Naive B cell (primary cell): ENCODE measurements around the gene RDH5. TPM values are rescaled to one million over a fixed set of nuclear protein-coding genes. Genes with fewer than 3 reads are reported as not detected.

Experiments used
- ATAC-seq, 2 donors: fragments of 150-1000 bp; cut with Tn5 transposase; 2 replicates each; pipeline ENCODE4 v1.10.0; 2021; ENCODE audit warnings: low read depth in 2 of 2, mild to moderate bottlenecking in 2 of 2, moderate library complexity in 2 of 2
- DNase-seq: peaks from one replicate; pipeline ENCODE4 v3.0.0; 2022
- H3K27ac Mint-ChIP-seq, 6 donors: one replicate each; pipeline ENCODE4 v1.8.0; 2020 to 2022; ENCODE audit warnings: mild to moderate bottlenecking in 6 of 6, mixed read lengths in 6 of 6, moderate library complexity in 5 of 6, inconsistent platforms in 2 of 6
- H3K27me3 Mint-ChIP-seq, 3 donors: one replicate each; pipeline ENCODE4 v1.8.0; 2021 to 2022; ENCODE audit warnings: mixed read lengths in 3 of 3, mild to moderate bottlenecking in 1 of 3
- H3K36me3 Mint-ChIP-seq, 2 donors: one replicate each; pipeline ENCODE4 v1.8.0; 2020 to 2022; ENCODE audit warnings: mixed read lengths in 2 of 2, inconsistent platforms in 1 of 2, mild to moderate bottlenecking in 1 of 2
- H3K4me1 Mint-ChIP-seq, 3 donors: one replicate each; pipeline ENCODE4 v1.8.0; 2020 to 2022; ENCODE audit warnings: mixed read lengths in 3 of 3, inconsistent platforms in 1 of 3, mild to moderate bottlenecking in 1 of 3, moderate library complexity in 1 of 3
- H3K4me3 Mint-ChIP-seq, 8 donors: one replicate each; pipeline ENCODE4 v1.8.0; 2020 to 2022; ENCODE audit warnings: mild to moderate bottlenecking in 8 of 8, mixed read lengths in 8 of 8, moderate library complexity in 8 of 8, inconsistent platforms in 2 of 8
- H3K9me3 Mint-ChIP-seq, 7 donors: one replicate each; pipeline ENCODE4 v1.8.0; 2020 to 2022; ENCODE audit warnings: mixed read lengths in 7 of 7, mild to moderate bottlenecking in 5 of 7, inconsistent platforms in 2 of 7, moderate library complexity in 1 of 7
- polyA plus RNA-seq, 6 donors: library from polyadenylated mRNA; unstranded; fragments of 300-500 nt; fragmentation: Illumina TruSeq; gene quantifications; one replicate each; pipeline ENCODE4 v1.2.3, GENCODE V29; 2021; ENCODE audit warnings: low read depth in 6 of 6

The RDH5 gene
- polyA plus RNA-seq, 6 donors from 2014 or later: 0.61 to 3.1 (median 1.3) TPM; not detected in 1

DNA sequence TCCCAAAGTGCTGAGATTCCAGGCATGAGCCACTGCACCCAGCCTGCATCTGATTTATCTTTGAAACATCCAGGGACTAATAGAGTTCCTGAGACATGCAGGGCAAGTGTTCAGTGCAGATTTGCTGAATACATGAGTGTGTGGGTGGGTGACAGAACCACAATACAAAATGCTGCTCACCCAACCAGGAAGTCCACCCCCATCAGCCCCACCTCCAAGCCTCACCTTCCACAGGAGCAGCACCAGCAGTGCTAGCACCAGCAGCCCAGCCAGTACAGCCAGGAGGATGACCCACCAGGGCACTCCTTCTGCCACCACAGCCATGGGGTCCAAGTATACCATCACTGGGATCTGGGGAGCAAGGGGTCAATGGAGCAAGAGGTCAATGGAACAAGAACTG, 32.4 kb upstream of the RDH5 start:
- Mint-ChIP-seq H3K4me1 (peaks cover 12 to 35% (median 21%) of the 10 kb centered on the region in 3 donors), H3K4me3 (peak overlapping the region in 1 of 8 donors; percentile 29), H3K36me3 (no peaks in the 10 kb centered on the region), H3K9me3 (no peaks in the 10 kb centered on the region), H3K27me3 (no peaks in the 10 kb centered on the region), H3K27ac (peak overlapping the region in 3 of 6 donors; percentile 4 to 80 (median 26))
- ATAC-seq: no peak
- no peak for DNase-seq

DNA sequence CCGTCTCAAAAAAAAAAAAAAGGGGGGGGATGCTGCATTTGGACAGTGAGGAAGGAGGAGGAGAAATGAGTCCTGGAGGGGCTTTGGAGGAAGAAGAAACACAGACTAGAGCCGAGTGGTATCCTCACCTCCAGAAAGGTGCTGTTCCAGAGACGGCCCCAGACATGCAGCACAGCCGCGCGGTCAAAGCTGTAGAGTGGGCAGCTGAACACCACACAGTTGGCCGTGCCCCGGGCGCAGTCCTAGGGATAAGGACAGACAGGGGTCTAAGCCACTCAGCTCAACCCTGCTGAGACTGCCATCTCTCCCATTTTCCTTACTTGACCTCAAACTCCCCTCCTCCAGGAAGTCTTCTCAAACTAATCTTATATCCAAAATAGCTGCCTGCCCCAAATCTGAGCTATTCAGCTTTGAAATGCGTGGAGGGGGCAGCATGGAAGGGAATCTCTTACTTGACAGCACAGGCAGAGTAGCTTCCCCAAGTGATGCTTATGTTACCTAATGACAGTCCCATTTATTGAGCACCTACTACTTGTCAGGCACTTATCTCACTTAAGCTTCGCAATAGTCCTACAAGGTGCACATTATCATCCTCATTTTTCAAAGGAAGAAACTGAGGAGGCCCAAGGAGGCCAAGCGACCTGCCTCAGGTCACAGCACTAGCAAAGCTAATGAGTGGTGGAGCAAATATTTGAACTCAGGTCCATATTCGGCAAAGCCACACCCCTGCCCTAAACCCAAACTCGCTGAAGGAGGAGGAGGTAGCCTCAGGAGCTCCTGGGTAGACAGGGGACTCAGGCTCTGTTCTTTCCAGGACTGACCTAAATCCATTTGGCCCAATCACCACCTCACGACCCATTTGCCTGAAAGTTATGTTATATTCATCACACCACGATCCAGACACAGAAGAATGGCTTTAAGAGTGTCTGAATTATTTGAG, 31.2 kb upstream of the RDH5 start:
- no peaks in the 10 kb centered on the region for H3K36me3 Mint-ChIP-seq
- no peaks in the 10 kb centered on the region for H3K9me3 Mint-ChIP-seq
- peak overlapping the region in 1 of 6 donors; percentile 6 for H3K27ac Mint-ChIP-seq
- no peaks in the 10 kb centered on the region for H3K27me3 Mint-ChIP-seq
- peaks cover 9 to 29% (median 16%) of the 10 kb centered on the region in 3 donors for H3K4me1 Mint-ChIP-seq
- no peak for DNase-seq
- H3K4me3 Mint-ChIP-seq: no peak overlapping the region
- no peak for ATAC-seq

DNA sequence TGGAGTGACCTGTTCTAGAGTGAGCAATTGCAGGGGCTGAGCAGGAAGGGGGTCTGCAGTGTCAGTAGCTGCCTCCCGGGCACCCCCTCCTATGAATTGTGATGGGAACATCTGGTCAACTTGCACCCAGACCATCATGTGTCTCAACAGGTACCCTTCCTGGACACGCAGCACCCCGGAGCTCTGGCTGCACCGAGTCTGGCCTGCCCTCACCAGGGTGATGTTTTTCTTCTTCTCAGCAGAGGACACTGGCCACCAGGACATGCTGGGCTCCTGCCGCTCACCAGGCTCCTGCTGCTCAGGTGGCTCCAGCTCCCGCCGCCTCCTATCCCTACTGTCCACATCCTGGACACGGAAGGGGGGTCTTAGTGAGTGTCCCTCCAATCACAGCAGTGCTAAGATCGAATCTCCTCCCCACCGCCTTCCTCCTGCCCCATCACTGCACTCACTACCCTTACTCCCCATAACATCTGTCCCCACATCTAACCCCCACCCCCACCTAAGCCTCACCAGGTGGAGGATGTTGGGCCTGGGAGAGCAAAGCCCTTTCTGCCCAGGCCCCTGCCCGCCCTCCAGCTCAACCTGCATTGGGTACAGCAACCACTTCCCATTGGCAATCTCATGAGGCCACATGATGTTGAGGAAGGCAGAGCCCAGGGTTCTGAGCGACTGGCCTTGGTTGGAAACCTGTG, 27.4 kb upstream of the RDH5 start:
- Mint-ChIP-seq H3K4me1 (peaks cover 0 to 4% (median 2%) of the 10 kb centered on the region in 3 donors), H3K27ac (peak overlapping the region in 1 of 6 donors; percentile 53), H3K9me3 (no peaks in the 10 kb centered on the region), H3K4me3 (no peak overlapping the region), H3K27me3 (peaks cover 0 to 26% (median 12%) of the 10 kb centered on the region in 3 donors), H3K36me3 (no peaks in the 10 kb centered on the region)
- DNase-seq (no peak), ATAC-seq (no peak)

DNA sequence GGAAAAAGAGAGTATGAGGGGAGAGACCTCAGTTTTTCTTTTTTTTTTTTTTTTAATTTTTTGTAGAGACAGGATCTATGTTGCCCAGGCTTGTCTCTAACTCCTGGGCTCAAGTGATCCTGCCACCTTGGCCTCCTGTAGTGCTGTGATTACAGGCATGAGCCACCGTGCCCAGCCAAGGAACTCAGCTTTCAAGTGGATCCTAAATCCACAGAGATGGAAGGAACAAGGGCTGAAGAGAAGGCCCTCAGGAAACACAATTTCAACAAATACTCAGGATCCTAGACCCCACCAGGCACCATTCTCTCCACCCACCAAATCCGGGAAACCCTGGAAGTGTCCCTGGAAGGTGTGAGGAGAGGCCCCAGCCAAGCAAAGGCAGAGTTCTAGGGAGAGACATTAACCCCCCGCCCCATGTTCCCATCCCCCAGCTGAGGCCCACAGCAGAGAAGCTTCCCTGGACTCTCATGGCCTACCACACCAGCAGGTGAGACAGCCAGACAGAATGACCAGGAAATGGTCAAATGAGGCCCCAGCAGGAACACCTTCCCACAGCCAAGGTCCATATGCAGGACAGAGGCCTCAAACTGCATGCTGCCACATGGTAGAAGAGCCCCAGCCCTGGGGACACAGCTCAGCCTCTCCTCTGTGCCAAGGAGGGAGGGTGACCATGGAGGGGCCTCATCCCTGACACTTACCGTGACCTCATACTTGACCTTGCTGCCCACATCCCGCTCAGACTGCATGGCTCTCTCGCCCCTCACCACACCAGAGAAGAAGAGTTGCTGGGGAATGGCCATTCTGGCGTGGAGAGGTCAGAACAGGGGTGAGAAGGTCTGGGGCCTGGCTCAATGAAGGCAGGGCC, 26.6 kb upstream of the RDH5 start:
- H3K9me3 Mint-ChIP-seq: no peaks in the 10 kb centered on the region
- no peak for DNase-seq
- H3K27me3 Mint-ChIP-seq: peaks cover 0 to 29% (median 12%) of the 10 kb centered on the region in 3 donors
- no peaks in the 10 kb centered on the region for H3K36me3 Mint-ChIP-seq
- peaks cover 0 to 4% (median 0%) of the 10 kb centered on the region in 3 donors for H3K4me1 Mint-ChIP-seq
- ATAC-seq: no peak
- H3K27ac Mint-ChIP-seq: peak overlapping the region in 3 of 6 donors; percentile 45 to 86 (median 53)
- peak overlapping the region in 1 of 8 donors; percentile 35 for H3K4me3 Mint-ChIP-seq

DNA sequence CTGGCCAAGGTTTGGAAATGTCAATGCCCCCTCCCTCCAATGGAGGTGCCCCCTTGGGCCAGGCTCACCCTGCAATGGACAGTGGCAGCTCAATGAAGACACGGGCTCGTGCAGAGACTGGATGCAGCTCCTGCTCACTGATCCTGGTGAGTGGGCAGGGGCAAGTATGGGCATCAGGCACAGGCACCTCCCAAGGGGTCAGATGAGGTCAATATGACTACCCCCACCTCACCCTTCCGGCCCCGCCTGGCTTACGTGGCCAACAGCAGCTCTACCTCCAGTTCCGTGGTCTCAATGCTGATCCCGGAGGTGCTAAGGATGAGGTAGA, 26.0 kb upstream of the RDH5 start:
- H3K4me3 Mint-ChIP-seq: peak overlapping the region in 1 of 8 donors; percentile 35
- no peaks in the 10 kb centered on the region for H3K9me3 Mint-ChIP-seq
- H3K36me3 Mint-ChIP-seq: no peaks in the 10 kb centered on the region
- H3K27me3 Mint-ChIP-seq: peaks cover 0 to 29% (median 12%) of the 10 kb centered on the region in 3 donors
- ATAC-seq (no peak), DNase-seq (no peak)
- H3K4me1 Mint-ChIP-seq: peaks cover 0 to 4% (median 0%) of the 10 kb centered on the region in 3 donors
- peak overlapping the region in 1 of 6 donors; percentile 45 for H3K27ac Mint-ChIP-seq

DNA sequence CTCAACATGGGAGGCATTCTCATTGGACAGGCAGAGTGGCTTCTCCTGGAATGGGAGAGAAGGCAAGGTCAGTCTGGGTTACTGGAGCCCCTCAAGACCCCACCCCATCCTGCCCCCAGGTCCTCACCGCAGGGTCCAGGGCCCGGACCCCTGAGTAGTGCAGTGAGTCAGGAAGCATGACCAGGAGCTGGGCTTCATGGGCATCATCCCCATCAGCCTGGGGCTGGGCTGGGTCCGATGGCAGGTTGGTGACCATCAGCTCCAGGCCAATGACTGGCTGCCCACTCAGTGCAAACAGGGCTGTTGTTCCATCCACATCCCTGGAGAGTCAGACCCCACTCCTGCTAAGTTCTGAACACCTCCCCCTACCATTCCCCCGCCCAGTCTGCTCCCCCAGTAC, 25.5 kb upstream of the RDH5 start:
- H3K4me1 Mint-ChIP-seq: peaks cover 0 to 4% (median 0%) of the 10 kb centered on the region in 3 donors
- H3K27me3 Mint-ChIP-seq: peaks cover 0 to 30% (median 12%) of the 10 kb centered on the region in 3 donors
- H3K27ac Mint-ChIP-seq: no peak overlapping the region
- DNase-seq (no peak), ATAC-seq (no peak)
- no peaks in the 10 kb centered on the region for H3K9me3 Mint-ChIP-seq
- H3K4me3 Mint-ChIP-seq: no peak overlapping the region
- no peaks in the 10 kb centered on the region for H3K36me3 Mint-ChIP-seq

DNA sequence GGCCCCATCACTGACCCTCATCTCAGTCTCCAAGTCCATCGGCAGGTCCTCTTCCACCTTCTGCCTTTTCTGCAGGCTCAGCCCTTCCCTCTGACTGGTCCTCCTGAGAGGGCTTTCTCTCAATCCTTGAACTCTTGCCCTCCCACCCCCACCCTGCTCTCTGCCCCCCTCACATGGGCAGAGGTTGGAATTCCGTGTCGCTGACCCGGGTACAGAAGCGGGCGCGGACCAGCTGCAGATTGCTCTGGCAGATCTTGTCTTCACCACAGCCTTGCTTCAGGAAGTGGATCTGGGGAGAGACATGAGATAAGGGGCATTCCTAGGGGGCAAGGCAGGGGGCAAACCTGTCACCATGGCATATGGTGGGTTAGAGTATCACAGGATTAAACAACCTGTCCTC, 24.8 kb upstream of the RDH5 start:
- DNase-seq (no peak), ATAC-seq (no peak)
- H3K27ac Mint-ChIP-seq: peak overlapping the region in 1 of 6 donors; percentile 76
- no peaks in the 10 kb centered on the region for H3K9me3 Mint-ChIP-seq
- H3K4me1 Mint-ChIP-seq: peaks cover 0 to 4% (median 0%) of the 10 kb centered on the region in 3 donors
- H3K27me3 Mint-ChIP-seq: peaks cover 0 to 36% (median 12%) of the 10 kb centered on the region in 3 donors
- no peaks in the 10 kb centered on the region for H3K36me3 Mint-ChIP-seq
- H3K4me3 Mint-ChIP-seq: no peak overlapping the region

DNA sequence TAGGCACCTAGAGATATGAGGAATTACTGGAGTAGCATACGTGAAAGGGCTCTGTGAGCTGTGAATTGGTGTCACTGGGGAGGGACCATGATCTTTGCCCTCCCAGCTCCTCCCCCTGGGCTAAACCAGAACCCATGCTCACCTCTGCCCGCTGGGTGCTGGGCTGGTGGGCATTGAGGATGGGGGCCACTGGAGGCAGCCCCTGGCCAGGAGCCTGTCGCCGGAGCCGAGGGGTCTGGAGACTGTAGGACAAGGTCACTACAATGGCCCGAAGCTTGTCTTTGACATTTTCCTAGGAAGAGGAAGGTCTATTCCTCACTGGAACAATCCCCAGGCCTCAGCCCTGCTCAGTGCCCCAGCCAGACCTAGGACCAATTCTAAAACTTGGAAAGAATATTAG, 24.1 kb upstream of the RDH5 start:
- ATAC-seq (no peak), DNase-seq (no peak)
- H3K4me1 Mint-ChIP-seq: peaks cover 0 to 4% (median 0%) of the 10 kb centered on the region in 3 donors
- H3K9me3 Mint-ChIP-seq: no peaks in the 10 kb centered on the region
- peaks cover 0 to 36% (median 12%) of the 10 kb centered on the region in 3 donors for H3K27me3 Mint-ChIP-seq
- no peak overlapping the region for H3K27ac Mint-ChIP-seq
- no peaks in the 10 kb centered on the region for H3K36me3 Mint-ChIP-seq
- no peak overlapping the region for H3K4me3 Mint-ChIP-seq

DNA sequence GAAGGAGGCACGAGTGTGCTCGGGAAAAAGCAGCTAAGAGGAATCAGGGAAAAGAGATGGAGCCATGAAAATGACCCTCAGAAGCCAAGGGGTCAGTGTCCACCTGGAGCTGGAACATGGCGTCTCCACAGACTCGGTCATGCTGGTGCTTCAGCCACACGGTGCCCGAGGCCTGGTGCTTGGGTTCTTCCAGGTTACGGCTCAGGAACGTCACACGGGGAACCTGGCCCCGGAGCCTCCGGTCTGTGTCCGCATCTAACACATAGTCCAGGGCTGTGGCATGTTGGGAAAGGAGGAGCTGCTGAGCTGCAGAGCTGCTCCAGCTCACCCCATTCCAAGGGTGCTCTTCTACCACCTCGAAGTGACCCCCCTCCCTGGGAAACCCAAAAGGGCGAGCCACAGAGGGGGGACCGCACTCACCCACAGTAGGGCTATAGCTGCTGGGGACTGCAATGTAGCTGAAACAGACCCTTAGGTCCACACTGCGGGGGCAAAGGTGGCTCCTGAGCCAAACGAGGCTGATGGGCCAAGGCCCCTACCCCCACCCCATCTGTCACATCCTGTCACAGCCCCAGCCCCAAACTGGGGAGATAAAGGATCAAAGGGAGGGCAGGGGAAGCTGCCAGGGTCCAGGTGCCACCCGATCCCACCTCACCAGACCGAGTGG, 23.3 kb upstream of the RDH5 start:
- peaks cover 0 to 36% (median 12%) of the 10 kb centered on the region in 3 donors for H3K27me3 Mint-ChIP-seq
- ATAC-seq: no peak
- DNase-seq: no peak
- no peak overlapping the region for H3K4me3 Mint-ChIP-seq
- peaks cover 0 to 4% (median 0%) of the 10 kb centered on the region in 3 donors for H3K4me1 Mint-ChIP-seq
- H3K36me3 Mint-ChIP-seq: no peaks in the 10 kb centered on the region
- H3K27ac Mint-ChIP-seq: no peak overlapping the region
- no peaks in the 10 kb centered on the region for H3K9me3 Mint-ChIP-seq

DNA sequence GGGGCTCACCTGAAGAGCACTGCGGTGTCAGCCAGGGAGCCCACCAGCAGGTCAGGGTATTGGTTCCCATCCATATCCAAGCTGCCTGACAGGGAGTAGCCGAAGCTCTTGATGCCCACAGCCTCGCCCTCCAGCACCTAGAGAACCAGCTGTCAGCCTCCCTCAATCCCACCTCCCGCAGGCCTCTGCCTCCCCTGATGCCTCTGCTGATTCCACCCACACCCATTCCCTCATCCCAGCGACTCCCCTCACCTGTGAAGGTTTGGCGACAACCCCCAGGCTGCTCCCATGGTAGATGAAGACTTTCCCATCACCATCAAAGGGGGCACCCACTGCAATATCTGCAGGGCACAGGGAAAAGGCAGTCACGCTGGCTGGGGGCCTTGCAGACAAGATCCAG, 22.5 kb upstream of the RDH5 start:
- H3K4me1 Mint-ChIP-seq: peaks cover 0 to 4% (median 0%) of the 10 kb centered on the region in 3 donors
- H3K9me3 Mint-ChIP-seq: no peaks in the 10 kb centered on the region
- H3K27me3 Mint-ChIP-seq: peaks cover 0 to 36% (median 12%) of the 10 kb centered on the region in 3 donors
- H3K4me3 Mint-ChIP-seq: no peak overlapping the region
- DNase-seq (no peak), ATAC-seq (no peak)
- H3K27ac Mint-ChIP-seq: peak overlapping the region in 1 of 6 donors; percentile 28
- no peaks in the 10 kb centered on the region for H3K36me3 Mint-ChIP-seq

DNA sequence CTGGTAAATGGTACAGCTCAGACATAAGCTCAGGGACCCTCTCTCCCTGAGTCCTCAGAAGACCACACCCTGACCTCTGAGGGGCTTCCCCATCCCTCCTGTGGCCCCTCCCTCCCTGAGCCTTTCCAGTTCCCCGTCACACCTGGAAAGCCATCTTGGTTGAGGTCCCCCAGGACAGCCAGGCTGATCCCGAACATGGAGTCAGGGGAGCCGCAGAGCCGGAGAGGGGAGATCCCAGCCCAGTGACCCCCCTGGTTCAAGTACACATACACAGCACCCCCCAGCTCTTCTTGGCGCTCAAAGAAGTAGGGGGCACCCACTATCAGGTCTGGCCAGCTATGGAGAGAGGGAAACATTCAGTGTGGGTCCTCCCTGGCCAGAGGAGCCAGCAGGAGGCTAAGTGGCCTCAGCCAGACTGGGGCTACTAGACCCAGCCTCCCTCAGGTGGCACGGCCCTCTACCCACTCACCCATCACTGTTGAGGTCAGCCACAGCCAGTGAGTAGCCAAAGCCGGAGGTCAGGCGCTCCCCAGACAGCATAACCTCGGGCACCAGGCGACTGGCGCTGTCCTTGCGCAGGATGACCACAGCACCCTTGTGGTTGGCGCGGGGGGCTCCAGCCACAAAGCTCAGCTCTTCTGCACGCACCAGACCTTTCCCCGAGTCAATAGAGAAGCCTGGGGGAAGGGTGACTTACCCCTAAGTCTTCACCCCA, 21.8 kb upstream of the RDH5 start:
- H3K36me3 Mint-ChIP-seq: no peaks in the 10 kb centered on the region

DNA sequence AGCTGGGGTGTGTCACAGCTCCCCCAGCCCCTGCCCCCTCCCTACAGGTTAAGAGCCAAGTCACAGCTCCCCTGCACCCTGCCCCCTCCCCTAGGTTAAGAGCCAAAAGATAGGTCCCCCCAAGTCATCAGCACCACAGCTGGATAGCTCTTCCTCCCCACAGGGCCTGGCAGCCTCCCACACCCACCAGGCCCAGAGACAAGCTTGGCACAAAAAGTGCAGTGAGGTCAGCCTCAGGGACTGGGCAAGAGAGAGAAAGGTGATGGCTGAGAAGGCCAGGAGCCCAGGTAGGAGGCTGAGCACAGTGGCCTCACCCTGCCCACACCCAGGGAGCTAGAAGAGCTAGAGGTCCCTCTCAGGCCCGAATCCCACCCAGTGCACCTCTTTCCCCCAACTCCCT, 21.2 kb upstream of the RDH5 start:
- peaks cover 0 to 10% (median 0%) of the 10 kb centered on the region in 3 donors for H3K4me1 Mint-ChIP-seq
- no peak for DNase-seq

More for the DNA sequence above, 21.8 kb upstream of the RDH5 start:
- H3K27ac Mint-ChIP-seq: no peak overlapping the region
- DNase-seq: no peak
- no peak for ATAC-seq
- H3K9me3 Mint-ChIP-seq: no peaks in the 10 kb centered on the region
- H3K4me3 Mint-ChIP-seq: no peak overlapping the region
- H3K4me1 Mint-ChIP-seq: peaks cover 0 to 7% (median 0%) of the 10 kb centered on the region in 3 donors
- H3K27me3 Mint-ChIP-seq: peaks cover 4 to 43% (median 12%) of the 10 kb centered on the region in 3 donors

More for the DNA sequence above, 21.2 kb upstream of the RDH5 start:
- H3K9me3 Mint-ChIP-seq: no peaks in the 10 kb centered on the region
- H3K27me3 Mint-ChIP-seq: peaks cover 4 to 49% (median 12%) of the 10 kb centered on the region in 3 donors
- no peaks in the 10 kb centered on the region for H3K36me3 Mint-ChIP-seq
- no peak for ATAC-seq
- no peak overlapping the region for H3K27ac Mint-ChIP-seq
- H3K4me3 Mint-ChIP-seq: no peak overlapping the region
